Ovary (tissue), 3 donors: ENCODE data around the gene FAM120B.

Experiments
- CTCF ChIP-seq, 3 donors: fragments of 450-650 bp in 2 of 3; fragments of 200-600 bp in 1 of 3; IDR thresholded peaks; one replicate each; pipeline versions ENCODE4 v1.5.1 to v1.8.0; 2016 to 2022; ENCODE audit warnings: antibody characterized with exemption in 3 of 3, mild to moderate bottlenecking in 1 of 3
- EP300 ChIP-seq: sonication (generic); formaldehyde crosslinking; IDR thresholded peaks from one replicate; pipeline ENCODE4 v1.6.1; 2017; ENCODE audit warnings: antibody characterized with exemption
- POLR2A ChIP-seq: fragments of 450-650 bp; IDR thresholded peaks from one replicate; pipeline ENCODE4 v1.6.1; 2017; ENCODE audit warnings: antibody characterized with exemption, mild to moderate bottlenecking, moderate library complexity
- donor health status: DM: no; HTN: no; CAD: no.

DNA sequence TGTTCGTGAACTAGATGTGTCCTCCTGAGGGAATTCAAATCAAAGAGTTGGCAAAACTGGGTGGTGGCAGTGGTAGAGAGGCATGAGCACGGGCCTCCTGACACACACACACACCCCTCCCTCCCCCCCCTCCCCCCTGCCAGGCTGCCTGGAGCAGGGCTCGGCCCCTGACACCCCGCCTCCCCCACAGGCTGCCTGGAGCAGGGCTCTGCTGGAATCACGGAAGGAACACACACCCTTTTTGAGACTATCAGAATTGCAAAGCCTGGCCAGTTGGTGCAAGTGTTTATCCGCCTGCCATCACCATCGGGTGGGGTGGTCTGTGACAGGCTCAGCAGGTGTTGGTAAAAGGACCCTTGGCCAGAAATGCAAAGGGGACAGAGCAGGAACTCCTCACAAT, 59.0 kb downstream of the FAM120B start:
- TF ChIP-seq POLR2A (no peak), CTCF (IDR thresholded peaks at IDR 0.05) (no peak), EP300 (no peak)
